COLO668 (cell line): ENCODE data around the gene ASAP2.
A peak's percentile ranks its signal among the peaks of the same experiment; 100 is the strongest.

Source experiments
- DNase-seq: peaks from one replicate; lab custom pipeline; 2025; ENCODE audit not compliant: unreplicated experiment; lab: John Stamatoyannopoulos, UW

ASAP2 gene

GRCh38 chr2:9179572-9180201 lies 26.9 kb upstream of the ASAP2 start:
- DNase-seq: peak; percentile 41

- DNase-seq: no peak
Observed at GRCh38 chr2:9184361-9184760, 22.3 kb upstream of the ASAP2 start.

- DNase-seq: no peak
Observed at GRCh38 chr2:9187620-9188214, 18.9 kb upstream of the ASAP2 start.

- DNase-seq: no peak
Observed at GRCh38 chr2:9188823-9189222, 17.8 kb upstream of the ASAP2 start.

- DNase-seq: no peak
Observed at GRCh38 chr2:9189901-9190300, 16.7 kb upstream of the ASAP2 start.

- DNase-seq: peak; percentile 29
Observed at GRCh38 chr2:9191041-9191481, 15.6 kb upstream of the ASAP2 start.

- DNase-seq: no peak
Observed at GRCh38 chr2:9192712-9193111, 13.9 kb upstream of the ASAP2 start.

- DNase-seq: no peak
Observed at GRCh38 chr2:9194352-9194751, 12.3 kb upstream of the ASAP2 start.

GRCh38 chr2:9196637-9197036 lies 10.0 kb upstream of the ASAP2 start:
- no peak for DNase-seq

- no peak for DNase-seq
Observed at GRCh38 chr2:9197916-9198315, 8.7 kb upstream of the ASAP2 start.

- no peak for DNase-seq
Observed at GRCh38 chr2:9199716-9200632, 6.6 kb upstream of the ASAP2 start.

GRCh38 chr2:9200633-9201015 lies 6.0 kb upstream of the ASAP2 start:
- no peak for DNase-seq

- DNase-seq: no peak
Observed at GRCh38 chr2:9201185-9201891, 5.3 kb upstream of the ASAP2 start.

- no peak for DNase-seq
Observed at GRCh38 chr2:9203006-9203405, 3.6 kb upstream of the ASAP2 start.

- no peak for DNase-seq
Observed at GRCh38 chr2:9203876-9204275, 2.7 kb upstream of the ASAP2 start.

GRCh38 chr2:9204939-9205338 lies 1.7 kb upstream of the ASAP2 start:
- no peak for DNase-seq

GRCh38 chr2:9205486-9205885 lies 1.1 kb upstream of the ASAP2 start:
- no peak for DNase-seq

- no peak for DNase-seq
Observed at GRCh38 chr2:9206991-9207640, 504 bp downstream of the ASAP2 start.

- peak; percentile 45 for DNase-seq
Observed at GRCh38 chr2:9207641-9208311, 1.2 kb downstream of the ASAP2 start.

- DNase-seq: no peak
Observed at GRCh38 chr2:9208875-9209274, 2.3 kb downstream of the ASAP2 start.
